H1 (cell line): Measurements from ENCODE around the gene KCNJ13. TPM values are rescaled to one million over a fixed set of nuclear protein-coding genes. Genes with fewer than 3 reads are reported as not detected.

Experiments used
- ATF3 ChIP-seq: IDR thresholded peaks from 2 replicates; pipeline ENCODE4 v1.6.1; 2011; ENCODE audit warnings: low read depth, mild to moderate bottlenecking, low read length; ENCODE audit not compliant: insufficient read depth
- CEBPB ChIP-seq: IDR thresholded peaks from 2 replicates; pipeline ENCODE4 v1.6.1; 2012; ENCODE audit warnings: low read depth, low read length
- CHD7 ChIP-seq: fragments of 300-600 bp; sonication (generic); IDR thresholded peaks from 2 replicates; pipeline ENCODE4 v1.7.1; 2012; ENCODE audit warnings: low read length, moderate library complexity, mild to moderate bottlenecking, inconsistent platforms; ENCODE audit not compliant: insufficient replicate concordance
- CTBP2 ChIP-seq: IDR thresholded peaks from 2 replicates; pipeline ENCODE4 v1.7.0; 2011; ENCODE audit warnings: borderline replicate concordance, mild to moderate bottlenecking, moderate library complexity, mixed read lengths, low read length; ENCODE audit not compliant: insufficient read depth, insufficient read length
- EGR1 ChIP-seq: IDR thresholded peaks from 2 replicates; pipeline ENCODE4 v1.6.1; 2011; ENCODE audit warnings: low read depth, low read length, borderline replicate concordance
- EZH2 ChIP-seq: fragments of 200-600 bp; sonication (generic); IDR thresholded peaks from 2 replicates; pipeline ENCODE4 v1.7.1; 2012; ENCODE audit warnings: low read depth, mild to moderate bottlenecking, moderate library complexity, low read length, inconsistent platforms; ENCODE audit not compliant: severe bottlenecking
- KDM5A ChIP-seq: fragments of 200-600 bp; IDR thresholded peaks from 2 replicates; pipeline ENCODE4 v1.7.1; 2012; ENCODE audit warnings: mild to moderate bottlenecking, low read length, inconsistent platforms, mixed read lengths
- TAF7 ChIP-seq: optimal IDR thresholded peaks from 2 replicates; pipeline ENCODE3; 2011; ENCODE audit warnings: low read depth, mild to moderate bottlenecking, inconsistent platforms, low read length, moderate library complexity, borderline replicate concordance
- USF2 ChIP-seq: IDR thresholded peaks from 2 replicates; pipeline ENCODE4 v1.6.1; 2011; ENCODE audit warnings: low read length, improper control_type of control experiment
- ZNF274 ChIP-seq: IDR thresholded peaks from 2 replicates; pipeline ENCODE4 v1.7.0; 2012; ENCODE audit warnings: low read length, borderline replicate concordance; ENCODE audit errors: extremely low read depth
- polyA plus RNA-seq, 7 experiments: library from polyadenylated mRNA; depleted of rRNA in 3 of 7; stranded (reverse) in 5 of 7; unstranded in 2 of 7; fragments of >200 nt in 5 of 7; fragments of 200-250 nt in 2 of 7; gene quantifications; 1 replicate in 5 of 7; 2 replicates in 1 of 7; 4 replicates in 1 of 7; pipeline versions ENCODE4 v1.2.1 to v1.2.3, GENCODE V29; 2011 to 2013; ENCODE audit warnings: missing spikeins in 2 of 7, mixed read lengths in 2 of 7
- total RNA-seq: library from RNA; stranded (reverse); fragmentation: NEBNext Ultra II Directional; extraction: Animal tissue kit (Norgen Biotek cat#: 25700); gene quantifications from 2 replicates; pipeline ENCODE4 v1.2.1, GENCODE V29; 2021

KCNJ13 gene
- total and polyA plus RNA-seq, 2 of the 8 experiments (the other 6 are each of a cell fraction or from before 2014, with no cell fraction given) = not detected

GRCh38 chr2:232789082-232789481 lies 12.7 kb upstream of the KCNJ13 start (continued):
- no peak for TF ChIP-seq CHD7
- no peak for TF ChIP-seq ATF3
- no peak for TF ChIP-seq CEBPB
- no peak for TF ChIP-seq EZH2
- TF ChIP-seq TAF7 = no peak
- TF ChIP-seq CTBP2 = no peak
- TF ChIP-seq KDM5A = no peak
- TF ChIP-seq EGR1 = no peak
- TF ChIP-seq ZNF274 = no peak
- TF ChIP-seq USF2 = no peak
